GM21447 (cell line): Measurements from ENCODE around the gene LBH.

ENCODE experiments used
- ATAC-seq: cut with Tn5 transposase; IDR thresholded peaks from one replicate; pipeline ENCODE4 v1.9.1; 2021; ENCODE audit not compliant: unreplicated experiment

Gene LBH

GRCh38 chr2:30216157-30216556, 15.2 kb upstream of the LBH start:
- no peak for ATAC-seq

DNA sequence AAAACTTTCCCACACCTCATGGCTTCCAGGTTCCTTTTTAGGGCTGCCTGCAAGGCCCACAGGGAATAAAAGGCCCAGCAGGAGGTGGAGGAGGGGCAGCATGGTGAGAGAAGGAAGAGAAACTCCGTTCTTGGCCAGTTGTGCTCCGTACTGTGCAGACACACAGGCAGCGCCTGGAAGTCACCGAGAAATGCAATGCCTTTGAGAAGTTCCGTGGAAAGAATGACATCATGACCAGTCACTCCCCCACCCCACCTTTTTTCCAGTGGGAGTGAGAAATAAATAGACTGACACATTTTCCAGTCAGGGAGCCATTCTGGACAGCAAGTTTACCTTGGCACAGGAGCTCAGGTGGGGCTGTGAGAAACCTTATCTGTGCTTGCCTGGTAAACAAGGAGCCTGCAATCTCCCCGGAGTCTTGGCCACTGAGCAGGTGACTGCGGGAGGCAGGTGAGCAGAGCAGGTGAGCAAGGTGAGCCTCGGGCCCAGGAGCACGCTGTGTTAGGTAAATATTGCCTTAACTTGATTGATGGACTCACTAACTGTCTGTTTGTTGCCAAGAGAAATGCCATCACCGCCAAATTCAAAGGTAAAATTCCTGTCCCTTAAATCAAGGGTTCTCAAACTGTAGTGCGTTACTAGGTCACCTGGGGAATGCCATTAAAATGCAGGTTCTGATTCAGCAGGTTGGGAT, 13.5 kb upstream of the LBH start:
- no peak for ATAC-seq

DNA sequence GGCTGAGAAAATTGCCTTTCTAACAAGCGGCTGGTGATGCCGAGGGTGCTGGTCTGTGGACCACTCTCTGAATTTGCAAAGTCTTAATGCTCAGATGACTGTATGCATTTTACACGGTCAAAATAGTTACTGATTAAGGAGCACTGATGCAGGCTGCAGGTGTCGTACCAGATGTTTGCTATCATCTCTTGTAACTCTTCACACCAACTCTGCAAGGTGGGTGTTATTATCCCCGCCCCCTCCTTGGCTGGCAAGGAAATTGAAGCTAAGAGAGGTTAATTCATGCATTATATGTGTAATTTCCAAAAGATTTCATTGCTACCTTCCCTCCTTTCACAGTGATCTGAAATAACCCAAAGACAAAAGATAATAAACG, 13.0 kb upstream of the LBH start:
- no peak for ATAC-seq

DNA sequence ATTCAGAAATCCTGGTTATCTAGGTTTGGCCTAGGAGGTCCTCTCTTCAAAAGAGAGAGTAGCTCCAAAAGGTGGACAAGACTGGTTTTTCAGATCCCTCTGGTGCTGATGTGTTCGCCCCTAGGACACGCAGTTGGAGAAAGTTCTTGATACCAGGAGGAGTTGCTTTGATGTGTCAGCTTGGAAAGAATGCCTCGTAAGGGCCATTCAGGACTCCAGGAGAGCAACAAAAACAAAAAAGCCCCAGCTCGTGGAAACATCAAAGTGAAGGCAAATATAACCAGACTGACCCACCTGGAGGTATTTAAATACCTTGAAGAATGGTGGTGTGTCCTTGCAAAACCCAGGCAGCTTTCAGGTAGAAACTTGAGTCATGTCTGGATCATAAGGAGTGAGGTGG, 12.5 kb upstream of the LBH start:
- ATAC-seq = no peak

DNA sequence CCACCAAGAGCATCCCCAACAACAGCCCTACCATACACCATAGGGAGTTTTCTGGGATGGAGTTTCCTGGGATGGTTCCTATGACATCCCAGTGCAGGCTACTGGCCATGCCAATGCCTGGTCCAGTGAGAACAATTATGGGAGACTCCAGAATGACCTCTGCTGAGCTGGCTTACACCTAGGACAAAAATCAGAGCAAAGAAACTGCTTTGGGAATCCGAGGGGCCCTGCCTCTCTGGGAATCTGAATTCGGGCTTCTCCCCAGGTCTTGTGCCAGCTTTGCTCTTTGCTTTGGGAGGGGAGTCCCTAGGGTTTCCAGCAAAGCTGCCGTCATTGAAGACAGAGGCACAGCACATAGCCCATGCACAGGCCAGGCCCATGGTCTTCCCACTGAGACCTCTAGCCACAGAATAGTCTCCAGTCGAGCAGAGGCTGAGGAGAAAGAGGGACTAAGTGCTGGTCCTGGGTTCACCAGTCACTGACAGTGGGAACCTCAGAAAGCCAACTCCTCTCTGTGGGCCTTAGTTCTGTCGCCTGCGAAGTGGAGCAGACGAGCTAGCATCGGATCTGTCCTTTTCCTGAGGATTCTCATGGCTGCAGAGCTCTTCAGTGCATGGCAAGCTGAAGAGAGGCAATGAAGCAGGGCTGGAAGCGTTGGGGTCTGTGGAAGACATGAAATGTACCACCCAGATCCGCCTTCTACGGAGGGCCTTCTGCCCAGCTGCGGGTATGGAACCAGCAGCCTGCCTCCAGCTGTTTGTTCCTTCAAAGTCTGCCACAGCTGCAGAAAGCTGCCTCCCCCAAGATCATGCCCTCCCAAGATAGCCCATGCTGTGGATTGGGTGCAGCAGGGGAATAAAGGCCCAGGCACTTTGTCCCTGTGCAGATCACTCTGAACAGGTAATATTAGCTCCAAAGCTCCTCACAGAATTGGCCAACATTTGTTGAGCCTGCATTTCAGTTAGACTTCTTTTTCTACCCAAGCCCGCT, 11.2 kb upstream of the LBH start:
- no peak for ATAC-seq

DNA sequence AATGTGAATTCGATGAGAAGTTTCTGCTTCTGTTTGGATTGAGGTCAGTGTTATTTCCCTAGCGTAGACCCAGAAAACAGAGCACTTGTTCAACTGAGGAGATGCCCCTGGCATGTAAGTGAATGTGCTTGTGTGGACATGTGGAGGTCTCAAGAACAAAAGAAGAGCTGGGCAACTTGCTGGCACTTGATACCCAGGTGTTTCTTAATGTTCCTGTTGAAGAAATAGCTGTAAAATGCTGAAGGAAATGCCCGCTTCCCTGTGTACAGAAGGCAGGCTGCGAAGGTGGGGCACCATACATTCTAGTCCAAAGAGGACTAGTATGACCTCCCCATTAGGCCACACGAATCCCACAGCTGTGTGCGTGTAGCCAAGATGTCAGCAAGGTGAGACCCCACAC, 9.8 kb upstream of the LBH start:
- no peak for ATAC-seq

DNA sequence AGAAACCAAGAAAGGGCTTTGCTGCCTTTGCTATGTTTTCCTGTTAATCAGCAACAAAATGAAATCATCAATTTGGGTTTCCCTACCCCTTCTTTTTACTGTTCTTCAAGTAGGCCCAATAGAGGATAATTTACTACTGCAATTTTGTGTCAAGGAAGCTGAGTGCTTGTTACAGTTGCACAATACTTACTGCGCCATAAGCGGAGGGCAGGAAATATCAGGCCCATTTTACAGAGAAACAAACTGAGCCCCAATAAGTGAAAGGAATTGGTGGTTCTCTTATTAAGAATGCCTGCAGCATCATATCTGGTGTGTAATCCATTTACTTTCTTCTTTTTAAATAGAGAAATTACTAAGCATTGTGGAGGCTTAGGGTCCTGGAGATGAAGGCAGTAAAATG, 9.3 kb upstream of the LBH start:
- no peak for ATAC-seq

GRCh38 chr2:30222636-30223360, 8.5 kb upstream of the LBH start:
- no peak for ATAC-seq

DNA sequence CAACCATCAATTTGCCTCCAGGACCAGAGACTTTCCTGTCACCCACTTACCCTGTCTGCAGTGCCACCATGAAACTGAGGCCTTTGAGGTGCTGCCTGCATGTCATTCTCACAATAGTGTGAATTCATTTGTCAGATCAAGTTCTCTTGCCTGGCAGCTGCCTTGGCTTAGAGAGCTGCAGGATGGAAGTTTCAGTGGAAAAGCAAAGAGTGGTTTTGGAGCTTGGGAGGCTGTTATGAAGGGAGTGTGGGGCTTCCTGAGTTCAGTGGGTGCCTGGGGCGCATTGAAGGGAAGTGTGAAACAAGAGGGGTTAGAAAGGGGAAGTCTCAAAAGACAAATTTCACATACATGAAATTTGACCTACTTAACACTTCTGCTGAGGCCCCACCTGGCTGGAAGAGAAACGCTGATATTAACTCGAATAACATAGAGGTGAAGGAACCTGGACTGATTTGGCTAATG, 7.9 kb upstream of the LBH start:
- ATAC-seq = peak; percentile 43

GRCh38 chr2:30224151-30224550, 7.2 kb upstream of the LBH start:
- ATAC-seq = no peak

DNA sequence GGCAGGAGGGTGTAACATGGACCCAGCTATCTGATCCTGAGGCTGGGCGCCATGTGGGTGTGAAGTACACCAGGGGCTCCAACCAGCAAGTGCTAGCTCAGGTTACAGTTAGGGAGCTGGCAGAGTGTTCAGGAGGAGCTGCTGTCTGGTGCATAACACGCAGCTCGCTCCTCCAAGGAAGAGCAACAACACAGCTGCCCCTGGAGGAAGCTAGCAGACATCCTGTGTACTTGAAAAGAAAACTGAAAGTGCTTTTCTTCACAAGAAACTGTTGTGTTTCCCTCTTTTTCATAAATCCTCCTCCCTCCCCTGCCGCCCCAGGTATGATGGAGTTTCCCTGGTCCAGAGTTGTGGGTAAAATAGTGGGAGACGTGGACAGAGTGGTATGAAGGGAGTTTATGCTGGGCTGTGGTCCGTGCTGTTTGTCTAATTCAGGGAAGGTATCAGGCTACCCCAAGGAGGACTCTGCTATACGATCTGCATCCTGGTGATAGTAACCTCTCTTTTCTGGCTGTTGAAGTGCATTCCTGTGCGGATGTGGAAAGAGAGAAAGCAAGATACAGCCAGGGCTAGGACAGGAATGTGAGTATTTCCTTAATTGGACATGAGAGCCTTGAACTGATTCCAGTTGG, 6.1 kb upstream of the LBH start:
- ATAC-seq = peak; percentile 62

DNA sequence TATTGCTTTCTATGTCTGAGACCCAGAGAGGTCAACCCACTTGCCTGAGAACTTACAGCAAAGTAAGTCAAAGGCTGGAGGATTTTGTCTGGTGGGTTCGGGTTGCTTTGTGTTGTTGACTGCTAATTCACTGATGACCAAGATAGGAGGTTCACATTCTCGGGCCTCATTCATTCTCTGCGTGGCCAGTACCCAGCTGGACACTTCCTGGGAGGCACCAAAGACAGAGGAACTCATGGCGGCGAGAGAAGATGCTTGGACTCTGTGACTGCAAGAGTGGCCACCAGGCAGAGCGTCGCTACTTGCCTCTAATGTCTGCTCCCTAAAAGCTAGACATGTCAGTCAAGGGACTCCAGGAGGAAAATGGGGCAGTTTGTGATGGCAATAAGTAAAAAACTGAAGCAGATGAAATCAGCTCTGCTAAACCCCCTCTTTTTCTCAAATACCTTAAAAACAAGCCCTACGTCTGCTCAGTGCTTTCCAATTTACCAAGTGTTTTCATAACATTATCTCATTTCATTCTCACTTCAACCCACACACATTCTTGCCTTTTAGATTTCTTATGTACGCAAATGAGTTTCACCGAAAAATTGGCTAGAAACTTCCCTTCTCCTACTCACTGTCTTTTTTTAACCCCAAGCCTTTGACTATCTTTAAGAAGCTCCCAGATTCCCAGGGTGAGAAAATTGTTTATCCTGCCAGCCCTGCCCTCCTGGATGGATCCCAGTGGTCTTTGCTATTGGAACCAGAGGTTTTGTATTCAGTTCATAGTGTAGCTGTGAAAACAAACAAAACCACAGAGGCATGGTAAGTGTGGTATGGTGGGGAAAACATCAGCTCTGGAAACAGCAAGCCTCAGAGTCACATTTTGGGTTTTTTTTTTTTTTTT, 4.9 kb upstream of the LBH start:
- no peak for ATAC-seq

- ATAC-seq = no peak
These were observed 1.7 kb upstream of the LBH start for GRCh38 chr2:30229596-30229995.

DNA sequence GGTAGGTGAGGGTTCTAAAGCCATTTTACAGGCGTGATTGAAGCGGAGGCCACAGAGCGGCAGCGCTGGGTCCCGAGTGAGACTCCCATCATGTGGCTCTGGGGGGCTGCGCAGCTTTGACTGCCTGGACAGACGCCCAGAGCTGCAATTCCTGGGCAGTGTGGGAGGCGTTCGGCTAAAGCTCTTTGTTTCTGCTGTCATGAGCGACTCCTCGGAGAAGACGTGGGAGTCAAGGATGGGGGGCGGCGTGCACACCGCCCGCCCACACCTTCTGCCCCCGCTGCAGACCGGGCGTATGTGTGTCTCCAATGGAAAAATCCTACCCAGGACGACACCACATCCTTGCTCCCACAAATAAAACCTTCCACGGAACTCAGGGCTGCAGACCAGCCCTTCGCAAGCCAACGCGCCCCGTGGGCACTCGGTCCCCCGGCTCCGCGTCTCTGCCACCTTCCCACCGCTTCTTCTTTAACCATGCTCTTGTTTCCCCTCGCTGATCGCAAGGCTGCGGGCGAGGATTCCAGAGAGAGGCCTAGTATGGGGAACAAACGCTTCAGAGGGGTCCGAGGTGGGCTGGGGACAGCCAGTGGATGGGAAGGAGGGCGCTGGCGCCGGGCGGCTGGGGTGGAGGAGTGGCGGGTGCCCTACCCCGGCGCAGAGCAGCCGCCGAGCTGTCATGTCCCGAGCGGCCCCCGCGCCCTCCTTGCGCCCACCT, 680 bp upstream of the LBH start:
- peak; percentile 6 for ATAC-seq

DNA sequence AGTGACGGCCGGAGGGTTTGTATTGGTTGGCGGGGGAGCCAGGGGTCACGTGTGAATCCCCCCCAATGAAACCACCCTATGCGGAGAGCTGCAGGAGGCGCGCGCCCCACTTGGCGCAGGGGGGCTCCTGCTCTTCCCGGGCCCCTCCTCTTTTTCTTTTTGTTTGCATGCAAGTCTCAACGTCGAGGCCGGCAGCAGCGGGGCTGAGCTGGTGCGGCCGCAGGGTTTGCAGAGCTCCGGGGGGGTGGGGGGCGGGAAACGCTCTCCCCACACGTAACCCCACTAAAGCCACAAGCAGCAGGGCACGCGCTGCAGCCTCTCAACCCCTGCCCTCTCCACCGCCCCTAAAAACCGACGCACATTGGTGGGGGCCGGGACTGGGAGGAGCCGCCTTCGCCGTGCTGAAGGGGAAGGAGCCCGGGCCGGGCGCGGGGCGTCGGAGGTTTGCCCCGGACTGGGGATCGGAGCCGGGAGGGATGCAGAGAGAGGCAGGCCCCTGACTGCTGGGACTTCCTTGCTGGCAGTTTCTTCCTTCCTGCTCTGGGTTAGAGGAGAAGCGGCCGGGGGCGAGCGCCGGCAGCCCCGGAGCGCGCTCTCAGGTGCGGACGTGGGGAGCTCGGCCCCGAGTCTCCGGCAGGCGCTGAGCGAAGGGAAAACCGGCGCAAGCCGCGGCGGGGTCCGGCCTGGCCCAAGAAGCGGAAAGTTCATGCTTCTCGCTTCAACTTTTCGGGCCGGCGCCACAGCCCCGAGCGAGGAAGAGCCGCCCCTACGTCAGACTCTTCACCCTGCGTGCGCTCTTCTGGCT, 864 bp downstream of the LBH start:
- ATAC-seq = peak; percentile 28

GRCh38 chr2:30232801-30233130, 1.4 kb downstream of the LBH start:
- ATAC-seq = no peak

GRCh38 chr2:30233271-30234009, 2.1 kb downstream of the LBH start:
- ATAC-seq = no peak
